ENCODE measurements around the gene COA5.

Gene COA5

GRCh38 chr2:98552499-98553179 is 55.7 kb downstream of the COA5 start:
- Histone ChIP-seq H3K4me3 (ENCODE audit: low read depth, low read length) (no peak overlapping the region), H3K36me3 (ENCODE audit: control insufficient read depth, insufficient read depth, low read length) (no peaks in the 10 kb centered on the region), H3K27ac (no peak overlapping the region), H3K79me2 (no peaks in the 10 kb centered on the region), H3K9ac (no peak overlapping the region), H3K9me3 (ENCODE audit: control insufficient read depth, low read length) (no peaks in the 10 kb centered on the region), H3K4me1 (no peaks in the 10 kb centered on the region), H3K4me2 (ENCODE audit: low read length) (no peak overlapping the region), H3K27me3 (ENCODE audit: control insufficient read depth, insufficient read depth, low read length) (no peaks in the 10 kb centered on the region), H2AFZ (no peak overlapping the region)
- no peak for TF ChIP-seq CTCF (IDR thresholded peaks at IDR 0.05)

GRCh38 chr2:98551316-98551715 is 57.0 kb downstream of the COA5 start:
- Histone ChIP-seq H3K4me1 (no peaks in the 10 kb centered on the region), H3K79me2 (no peaks in the 10 kb centered on the region), H3K36me3 (ENCODE audit: control insufficient read depth, insufficient read depth, low read length) (no peaks in the 10 kb centered on the region)

GRCh38 chr2:98550165-98550564 is 58.1 kb downstream of the COA5 start:
- no peak overlapping the region for H3K4me2 ChIP-seq (ENCODE audit: low read length)
- H3K4me3 ChIP-seq (ENCODE audit: low read depth, low read length): no peak overlapping the region
- H2AFZ ChIP-seq: no peak overlapping the region
- H3K27me3 ChIP-seq (ENCODE audit: control insufficient read depth, insufficient read depth, low read length): no peaks in the 10 kb centered on the region
- no peak overlapping the region for H3K9ac ChIP-seq
- H3K79me2 ChIP-seq: no peaks in the 10 kb centered on the region
- no peaks in the 10 kb centered on the region for H3K9me3 ChIP-seq (ENCODE audit: control insufficient read depth, low read length)
- no peak overlapping the region for H3K27ac ChIP-seq
- no peaks in the 10 kb centered on the region for H3K4me1 ChIP-seq
- TF ChIP-seq CTCF (IDR thresholded peaks at IDR 0.05): no peak
- no peaks in the 10 kb centered on the region for H3K36me3 ChIP-seq (ENCODE audit: control insufficient read depth, insufficient read depth, low read length)

More at GRCh38 chr2:98551316-98551715, 57.0 kb downstream of the COA5 start:
- no peak overlapping the region for H3K4me2 ChIP-seq (ENCODE audit: low read length)
- H3K9ac ChIP-seq: no peak overlapping the region
- H3K4me3 ChIP-seq (ENCODE audit: low read depth, low read length): no peak overlapping the region
- no peak overlapping the region for H3K27ac ChIP-seq
- H3K27me3 ChIP-seq (ENCODE audit: control insufficient read depth, insufficient read depth, low read length): no peaks in the 10 kb centered on the region
- H3K9me3 ChIP-seq (ENCODE audit: control insufficient read depth, low read length): no peaks in the 10 kb centered on the region
- no peak overlapping the region for H2AFZ ChIP-seq
- TF ChIP-seq CTCF (IDR thresholded peaks at IDR 0.05): no peak
